ENCODE data around the gene NDUFB11. TPM values are rescaled to one million over a fixed set of nuclear protein-coding genes. Genes with fewer than 3 reads are reported as not detected.

Gene NDUFB11
- total RNA-seq, 2 donors from 2014 or later, result 113 to 120 TPM

GRCh38 chrX:47151435-47151834 is 6.9 kb upstream of the NDUFB11 start:
- no peak for TF ChIP-seq CTCF (IDR thresholded peaks at IDR 0.05)
- H3K36me3 ChIP-seq, result peaks cover 2% of the 10 kb centered on the region
- no peak overlapping the region for H3K4me3 ChIP-seq

GRCh38 chrX:47148946-47149345 is 4.4 kb upstream of the NDUFB11 start:
- no peak for DNase-seq (ENCODE audit: low spot score)
- Histone ChIP-seq H3K4me1 (peaks cover 0 to 20% of the 10 kb centered on the region in 2 donors), H3K27me3 (no peaks in the 10 kb centered on the region), H3K9me3 (no peaks in the 10 kb centered on the region), H3K36me3 (no peaks in the 10 kb centered on the region), H3K27ac (no peak overlapping the region), H3K4me3 (no peak overlapping the region)
- TF ChIP-seq CTCF (IDR thresholded peaks at IDR 0.05), result no peak

More at GRCh38 chrX:47151435-47151834, 6.9 kb upstream of the NDUFB11 start:
- Histone ChIP-seq H3K9me3 (no peaks in the 10 kb centered on the region), H3K27ac (no peak overlapping the region), H3K4me1 (peaks cover 0 to 14% of the 10 kb centered on the region in 2 donors), H3K27me3 (no peaks in the 10 kb centered on the region)
- no peak for DNase-seq (ENCODE audit: low spot score)

GRCh38 chrX:47146936-47147859 is 2.7 kb upstream of the NDUFB11 start:
- no peak for TF ChIP-seq CTCF (IDR thresholded peaks at IDR 0.05)
- Histone ChIP-seq H3K4me1 (peaks cover 0 to 29% of the 10 kb centered on the region in 2 donors), H3K4me3 (peak overlapping the region in 1 of 2 donors; percentile 64), H3K27me3 (no peaks in the 10 kb centered on the region), H3K9me3 (no peaks in the 10 kb centered on the region), H3K36me3 (no peaks in the 10 kb centered on the region), H3K27ac (peak overlapping the region in 1 of 2 donors; percentile 92)
- DNase-seq (ENCODE audit: low spot score), result no peak

- TF ChIP-seq CTCF (IDR thresholded peaks at IDR 0.05), result no peak
- DNase-seq (ENCODE audit: low spot score), result no peak
Observed at GRCh38 chrX:47146121-47146935, 1.8 kb upstream of the NDUFB11 start.

GRCh38 chrX:47145395-47146120 is 1.1 kb upstream of the NDUFB11 start:
- H3K27me3 ChIP-seq, result no peaks in the 10 kb centered on the region
- peaks cover 0 to 29% of the 10 kb centered on the region in 2 donors for H3K4me1 ChIP-seq
- H3K36me3 ChIP-seq, result peaks cover 7% of the 10 kb centered on the region
- DNase-seq (ENCODE audit: low spot score), result no peak
- H3K27ac ChIP-seq, result peak overlapping the region; percentile 92
- H3K4me3 ChIP-seq, result peak overlapping the region; percentile 63 to 64
- no peaks in the 10 kb centered on the region for H3K9me3 ChIP-seq
- no peak for TF ChIP-seq CTCF (IDR thresholded peaks at IDR 0.05)

More at GRCh38 chrX:47146121-47146935, 1.8 kb upstream of the NDUFB11 start:
- Histone ChIP-seq H3K27ac (peak overlapping the region; percentile 92), H3K9me3 (no peaks in the 10 kb centered on the region), H3K4me3 (peak overlapping the region; percentile 63 to 64), H3K36me3 (no peaks in the 10 kb centered on the region), H3K4me1 (peaks cover 0 to 29% of the 10 kb centered on the region in 2 donors), H3K27me3 (no peaks in the 10 kb centered on the region)

Data from right atrium auricular region (tissue), 2 donors.